ENCODE data around the gene LHX2. TPM values are rescaled to one million over a fixed set of nuclear protein-coding genes. Genes with fewer than 3 reads are reported as not detected.

LHX2 gene
- polyA plus RNA-seq, 1 of the 3 experiments (the other 2 are of a cell fraction): not detected

- no peaks in the 10 kb centered on the region for H4K20me1 ChIP-seq (ENCODE audit: insufficient read depth)
- no peaks in the 10 kb centered on the region for H3K36me3 ChIP-seq (replicated peaks in 1 of 2; ENCODE audit: control insufficient read depth in 1 of 2, insufficient read depth in 2 of 2, low read length in 1 of 2)
- H2AFZ ChIP-seq (ENCODE audit: low read depth): no peak overlapping the region
- no peak for DNase-seq
- no peaks in the 10 kb centered on the region for H3F3A ChIP-seq (replicated peaks; ENCODE audit: insufficient read depth)
- no peaks in the 10 kb centered on the region for H3K79me2 ChIP-seq (ENCODE audit: insufficient read depth)
- H3K9me3 ChIP-seq: no peaks in the 10 kb centered on the region
- TF ChIP-seq EZH2phosphoT487 (IDR thresholded peaks at IDR 0.05; ENCODE audit: borderline replicate concordance, low read depth) (no peak), EP300 (IDR thresholded peaks at IDR 0.05; ENCODE audit: borderline replicate concordance in 1 of 2, low read depth in 1 of 2, low read length in 1 of 2) (no peak), FOXM1 (IDR thresholded peaks at IDR 0.05; ENCODE audit: low read depth) (no peak), ELF1 (IDR thresholded peaks at IDR 0.05) (no peak), NRF1 (IDR thresholded peaks at IDR 0.05; ENCODE audit: low read depth, low read length) (no peak), USF1 (IDR thresholded peaks at IDR 0.05; ENCODE audit: borderline replicate concordance, low read depth) (no peak), CTCF (IDR thresholded peaks at IDR 0.05) (no peak), CHD2 (IDR thresholded peaks at IDR 0.05; ENCODE audit: low read length, partially characterized antibody) (no peak), ZBTB33 (IDR thresholded peaks at IDR 0.05; ENCODE audit: borderline replicate concordance, low read depth) (no peak), MXI1 (IDR thresholded peaks at IDR 0.05; ENCODE audit: low read depth, low read length) (no peak), TAF1 (IDR thresholded peaks at IDR 0.05; ENCODE audit: borderline replicate concordance, low read depth, low read length) (no peak)
- no peak overlapping the region for H3K27ac ChIP-seq (ENCODE audit: low read depth in 2 of 2, low read length in 1 of 2)
- H3K27me3 ChIP-seq (ENCODE audit: insufficient read depth): peaks cover 12% of the 10 kb centered on the region; the same call in 1 of the 2 replicates
- no peaks in the 10 kb centered on the region for H3K4me1 ChIP-seq (ENCODE audit: control insufficient read depth in 1 of 2, insufficient read depth in 2 of 2, low read depth in 1 of 2, low read length in 1 of 2)
- POLR2A ChIA-PET: no interaction called here
- no peak overlapping the region for H3K4me2 ChIP-seq
- no peak overlapping the region for H3K4me3 ChIP-seq (ENCODE audit: low read depth in 2 of 2, low read length in 1 of 2)
- WGBS (ENCODE audit: low lambda C conversion rate): 54% methylated on average over 9 of the region's 21 CpGs
- CTCF ChIA-PET: no interaction called here
- H3K9me2 ChIP-seq: no peaks in the 10 kb centered on the region
- H3K9ac ChIP-seq: no peak overlapping the region
These were observed 49.5 kb downstream of the LHX2 start for GRCh38 chr9:124060844-124061605.

- H3K27me3 ChIP-seq (ENCODE audit: insufficient read depth): peaks cover 12% of the 10 kb centered on the region; the same call in 1 of the 2 replicates
- POLR2A ChIA-PET: no interaction called here
These were observed 50.6 kb downstream of the LHX2 start for GRCh38 chr9:124062172-124062571.

More at GRCh38 chr9:124062172-124062571, 50.6 kb downstream of the LHX2 start:
- CTCF ChIA-PET: interaction anchor here (1.1 kb wide), 1 partner anchor 10 kb away, joined by 3 read pairs; no protein-coding TSS in a partner anchor
- H2AFZ ChIP-seq (ENCODE audit: low read depth): no peak overlapping the region
- no peaks in the 10 kb centered on the region for H4K20me1 ChIP-seq (ENCODE audit: insufficient read depth)
- no peaks in the 10 kb centered on the region for H3K9me2 ChIP-seq
- H3K4me2 ChIP-seq: no peak overlapping the region
- DNase-seq: no peak
- H3K9me3 ChIP-seq: no peaks in the 10 kb centered on the region
- no peak overlapping the region for H3K4me3 ChIP-seq (ENCODE audit: low read depth in 2 of 2, low read length in 1 of 2)
- H3K4me1 ChIP-seq (ENCODE audit: control insufficient read depth in 1 of 2, insufficient read depth in 2 of 2, low read depth in 1 of 2, low read length in 1 of 2): no peaks in the 10 kb centered on the region
- WGBS (ENCODE audit: low lambda C conversion rate): 83% methylated on average over 2 of the region's 2 CpGs
- no peaks in the 10 kb centered on the region for H3K36me3 ChIP-seq (replicated peaks in 1 of 2; ENCODE audit: control insufficient read depth in 1 of 2, insufficient read depth in 2 of 2, low read length in 1 of 2)
- TF ChIP-seq CTCF (IDR thresholded peaks at IDR 0.05) (peak; percentile 24; the same call in 1 of the 2 replicates), MEF2A (IDR thresholded peaks at IDR 0.05; ENCODE audit: borderline replicate concordance, low read depth) (no peak)
- no peaks in the 10 kb centered on the region for H3K79me2 ChIP-seq (ENCODE audit: insufficient read depth)
- H3F3A ChIP-seq (replicated peaks; ENCODE audit: insufficient read depth): no peaks in the 10 kb centered on the region
- H3K27ac ChIP-seq (ENCODE audit: low read depth in 2 of 2, low read length in 1 of 2): no peak overlapping the region
- H3K9ac ChIP-seq: no peak overlapping the region
